Measurements from ENCODE around the gene LRRC28.

Gene LRRC28

GRCh38 chr15:99306694-99307338, 55.5 kb downstream of the LRRC28 start:
- DNase-seq (ENCODE audit: low read depth) = no peak

GRCh38 chr15:99307735-99308134, 56.5 kb downstream of the LRRC28 start:
- DNase-seq (ENCODE audit: low read depth) = no peak

- no peak for DNase-seq (ENCODE audit: low read depth)
Measured at GRCh38 chr15:99310745-99311144, 59.5 kb downstream of the LRRC28 start.

GRCh38 chr15:99312228-99312627, 60.9 kb downstream of the LRRC28 start:
- DNase-seq (ENCODE audit: low read depth) = no peak

- DNase-seq (ENCODE audit: low read depth) = no peak
Measured at GRCh38 chr15:99312794-99313193, 61.5 kb downstream of the LRRC28 start.

- DNase-seq (ENCODE audit: low read depth) = no peak
Measured at GRCh38 chr15:99315636-99316035, 64.4 kb downstream of the LRRC28 start.

- no peak for DNase-seq (ENCODE audit: low read depth)
Measured at GRCh38 chr15:99320374-99321215, 69.3 kb downstream of the LRRC28 start.

GRCh38 chr15:99321468-99321867, 70.2 kb downstream of the LRRC28 start:
- DNase-seq (ENCODE audit: low read depth) = no peak

GRCh38 chr15:99322643-99323405, 71.5 kb downstream of the LRRC28 start:
- no peak for DNase-seq (ENCODE audit: low read depth)

GRCh38 chr15:99324082-99324620, 72.9 kb downstream of the LRRC28 start:
- no peak for DNase-seq (ENCODE audit: low read depth)

- DNase-seq (ENCODE audit: low read depth) = no peak
Measured at GRCh38 chr15:99324700-99325099, 73.4 kb downstream of the LRRC28 start.

- DNase-seq (ENCODE audit: low read depth) = no peak
Measured at GRCh38 chr15:99326235-99326634, 75.0 kb downstream of the LRRC28 start.

GRCh38 chr15:99328106-99329072, 77.1 kb downstream of the LRRC28 start:
- no peak for DNase-seq (ENCODE audit: low read depth)

GRCh38 chr15:99331381-99331780, 80.1 kb downstream of the LRRC28 start:
- DNase-seq (ENCODE audit: low read depth) = no peak

- DNase-seq (ENCODE audit: low read depth) = no peak
Measured at GRCh38 chr15:99333413-99333812, 82.1 kb downstream of the LRRC28 start.

GRCh38 chr15:99333981-99334380, 82.7 kb downstream of the LRRC28 start:
- no peak for DNase-seq (ENCODE audit: low read depth)

GRCh38 chr15:99335508-99335907, 84.2 kb downstream of the LRRC28 start:
- no peak for DNase-seq (ENCODE audit: low read depth)

- DNase-seq (ENCODE audit: low read depth) = no peak
Measured at GRCh38 chr15:99336794-99337193, 85.5 kb downstream of the LRRC28 start.

GRCh38 chr15:99340347-99340746, 89.1 kb downstream of the LRRC28 start:
- DNase-seq (ENCODE audit: low read depth) = no peak

GRCh38 chr15:99341786-99342185, 90.5 kb downstream of the LRRC28 start:
- DNase-seq (ENCODE audit: low read depth) = no peak

GRCh38 chr15:99343208-99343607, 91.9 kb downstream of the LRRC28 start:
- no peak for DNase-seq (ENCODE audit: low read depth)
